ENCODE measurements around the gene ACKR1.
A peak's percentile ranks its signal among the peaks of the same experiment; 100 is the strongest.

The ACKR1 gene

GRCh38 chr1:159206110-159206509 is 1.4 kb downstream of the ACKR1 start:
- Histone ChIP-seq H3K36me3 (ENCODE audit: insufficient read depth, low read length) (no peaks in the 10 kb centered on the region), H3K4me1 (ENCODE audit: control insufficient read depth, insufficient read depth, low read length, unreplicated experiment) (no peaks in the 10 kb centered on the region), H3K79me2 (ENCODE audit: control insufficient read depth, insufficient read depth, low read length, unreplicated experiment) (no peaks in the 10 kb centered on the region), H3K27me3 (ENCODE audit: insufficient read depth, low read length) (peaks cover 86% of the 10 kb centered on the region), H2AFZ (ENCODE audit: low read length, unreplicated experiment) (no peak overlapping the region), H3K4me3 (ENCODE audit: low read depth, low read length) (no peak overlapping the region), H3K27ac (ENCODE audit: low read depth, low read length) (no peak overlapping the region)

- Histone ChIP-seq H3K27me3 (ENCODE audit: insufficient read depth, low read length) (peaks cover 77% of the 10 kb centered on the region), H3K27ac (ENCODE audit: low read depth, low read length) (no peak overlapping the region), H3K4me1 (ENCODE audit: control insufficient read depth, insufficient read depth, low read length, unreplicated experiment) (no peaks in the 10 kb centered on the region), H3K79me2 (ENCODE audit: control insufficient read depth, insufficient read depth, low read length, unreplicated experiment) (no peaks in the 10 kb centered on the region), H3K36me3 (ENCODE audit: insufficient read depth, low read length) (no peaks in the 10 kb centered on the region), H3K4me3 (ENCODE audit: low read depth, low read length) (no peak overlapping the region), H2AFZ (ENCODE audit: low read length, unreplicated experiment) (no peak overlapping the region)
Measured at GRCh38 chr1:159207080-159207479, 2.4 kb downstream of the ACKR1 start.

- no peak overlapping the region for H3K27ac ChIP-seq (ENCODE audit: low read depth, low read length)
- no peaks in the 10 kb centered on the region for H3K4me1 ChIP-seq (ENCODE audit: control insufficient read depth, insufficient read depth, low read length, unreplicated experiment)
- peaks cover 73% of the 10 kb centered on the region for H3K27me3 ChIP-seq (ENCODE audit: insufficient read depth, low read length)
- H2AFZ ChIP-seq (ENCODE audit: low read length, unreplicated experiment), result no peak overlapping the region
- H3K4me3 ChIP-seq (ENCODE audit: low read depth, low read length), result no peak overlapping the region
- no peaks in the 10 kb centered on the region for H3K36me3 ChIP-seq (ENCODE audit: insufficient read depth, low read length)
- H3K79me2 ChIP-seq (ENCODE audit: control insufficient read depth, insufficient read depth, low read length, unreplicated experiment), result no peaks in the 10 kb centered on the region
Measured at GRCh38 chr1:159207774-159208173, 3.1 kb downstream of the ACKR1 start.

GRCh38 chr1:159208175-159208825 is 3.6 kb downstream of the ACKR1 start:
- H3K4me3 ChIP-seq (ENCODE audit: low read depth, low read length), result no peak overlapping the region
- H3K79me2 ChIP-seq (ENCODE audit: control insufficient read depth, insufficient read depth, low read length, unreplicated experiment), result no peaks in the 10 kb centered on the region
- no peak overlapping the region for H3K27ac ChIP-seq (ENCODE audit: low read depth, low read length)
- no peak overlapping the region for H2AFZ ChIP-seq (ENCODE audit: low read length, unreplicated experiment)
- peaks cover 69% of the 10 kb centered on the region for H3K27me3 ChIP-seq (ENCODE audit: insufficient read depth, low read length)
- H3K36me3 ChIP-seq (ENCODE audit: insufficient read depth, low read length), result no peaks in the 10 kb centered on the region
- no peaks in the 10 kb centered on the region for H3K4me1 ChIP-seq (ENCODE audit: control insufficient read depth, insufficient read depth, low read length, unreplicated experiment)

DNA sequence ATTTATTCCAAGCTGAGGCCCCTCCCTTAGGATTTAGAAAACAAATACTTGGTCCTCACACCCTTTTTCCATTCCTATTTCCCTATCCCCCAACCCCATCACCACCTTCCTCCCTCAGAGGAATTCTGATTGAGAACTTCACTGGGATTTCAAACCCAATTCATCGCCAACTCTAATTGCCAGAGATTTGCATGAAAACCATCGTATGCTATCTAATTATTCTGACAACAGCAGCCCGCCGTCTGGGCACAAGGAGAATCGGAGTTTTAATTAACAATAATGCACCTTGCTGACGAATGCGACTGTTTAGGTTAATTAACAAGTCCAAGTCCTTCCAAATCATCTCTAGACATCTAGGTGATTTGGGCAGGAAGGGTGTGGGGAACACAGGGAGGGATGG is 4.4 kb downstream of the ACKR1 start:
- no peaks in the 10 kb centered on the region for H3K36me3 ChIP-seq (ENCODE audit: insufficient read depth, low read length)
- no peak overlapping the region for H3K27ac ChIP-seq (ENCODE audit: low read depth, low read length)
- no peak overlapping the region for H3K4me3 ChIP-seq (ENCODE audit: low read depth, low read length)
- no peaks in the 10 kb centered on the region for H3K4me1 ChIP-seq (ENCODE audit: control insufficient read depth, insufficient read depth, low read length, unreplicated experiment)
- H2AFZ ChIP-seq (ENCODE audit: low read length, unreplicated experiment), result no peak overlapping the region
- H3K27me3 ChIP-seq (ENCODE audit: insufficient read depth, low read length), result peaks cover 61% of the 10 kb centered on the region
- H3K79me2 ChIP-seq (ENCODE audit: control insufficient read depth, insufficient read depth, low read length, unreplicated experiment), result no peaks in the 10 kb centered on the region

- Histone ChIP-seq H3K36me3 (ENCODE audit: insufficient read depth, low read length) (no peaks in the 10 kb centered on the region), H3K4me3 (ENCODE audit: low read depth, low read length) (0 out of 2 replicates have a peak overlapping the region, but pooled peaks have one; percentile 19), H3K79me2 (ENCODE audit: control insufficient read depth, insufficient read depth, low read length, unreplicated experiment) (no peaks in the 10 kb centered on the region), H3K27me3 (ENCODE audit: insufficient read depth, low read length) (peaks cover 43% of the 10 kb centered on the region), H3K27ac (ENCODE audit: low read depth, low read length) (no peak overlapping the region), H3K4me1 (ENCODE audit: control insufficient read depth, insufficient read depth, low read length, unreplicated experiment) (no peaks in the 10 kb centered on the region), H2AFZ (ENCODE audit: low read length, unreplicated experiment) (no peak overlapping the region)
Measured at GRCh38 chr1:159211331-159212136, 6.9 kb downstream of the ACKR1 start.

DNA sequence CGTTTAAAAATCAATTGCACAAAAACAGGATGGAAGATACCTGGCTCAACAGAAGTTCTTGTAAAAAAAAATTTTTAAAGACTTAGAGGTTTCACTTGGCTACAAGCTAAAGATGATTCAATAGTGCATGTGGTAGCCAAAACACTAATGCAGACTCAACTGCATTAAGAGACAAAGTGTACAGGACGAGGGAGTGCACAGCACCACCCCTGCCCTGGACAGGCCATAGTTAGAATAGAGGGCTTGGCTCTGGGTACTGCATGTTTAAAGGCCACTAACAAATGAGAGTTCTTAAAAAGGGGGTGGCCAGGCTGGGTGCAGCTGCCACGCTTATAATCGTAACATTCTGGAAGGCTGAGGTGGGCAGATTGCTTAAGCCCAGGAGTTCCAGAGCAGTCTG is 7.9 kb downstream of the ACKR1 start:
- H3K79me2 ChIP-seq (ENCODE audit: control insufficient read depth, insufficient read depth, low read length, unreplicated experiment), result no peaks in the 10 kb centered on the region
- no peaks in the 10 kb centered on the region for H3K4me1 ChIP-seq (ENCODE audit: control insufficient read depth, insufficient read depth, low read length, unreplicated experiment)
- peaks cover 37% of the 10 kb centered on the region for H3K27me3 ChIP-seq (ENCODE audit: insufficient read depth, low read length)
- H3K4me3 ChIP-seq (ENCODE audit: low read depth, low read length), result no peak overlapping the region
- no peaks in the 10 kb centered on the region for H3K36me3 ChIP-seq (ENCODE audit: insufficient read depth, low read length)
- H3K27ac ChIP-seq (ENCODE audit: low read depth, low read length), result no peak overlapping the region
- no peak overlapping the region for H2AFZ ChIP-seq (ENCODE audit: low read length, unreplicated experiment)

DNA sequence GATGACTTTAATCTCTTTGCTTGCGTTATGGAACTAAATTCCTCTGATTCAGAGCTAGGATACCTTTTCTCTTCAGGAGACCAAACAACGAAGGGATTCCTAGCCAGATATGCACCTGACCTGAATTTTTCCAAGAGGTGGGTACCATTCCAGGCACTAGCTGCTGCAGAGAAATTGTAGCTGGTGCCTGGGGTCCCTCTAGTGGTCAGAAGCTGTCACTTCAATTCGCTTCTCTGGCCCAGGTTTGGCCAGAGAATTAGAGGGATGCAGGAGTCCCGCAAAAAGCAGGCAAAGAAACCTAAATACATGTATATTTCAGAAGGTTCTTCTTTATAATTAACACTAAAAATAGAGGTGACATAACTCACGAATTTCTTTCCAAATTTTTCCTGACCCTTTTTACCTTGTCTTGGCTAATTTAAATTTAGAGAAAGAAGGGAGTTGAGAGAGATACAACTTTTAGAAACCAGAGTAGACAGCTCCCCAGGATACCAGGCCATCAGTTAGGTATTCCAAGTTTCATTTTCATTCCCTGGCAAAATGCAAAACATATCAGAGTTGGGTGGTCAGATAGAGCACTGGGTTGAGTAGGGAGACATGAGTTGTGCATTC is 9.6 kb downstream of the ACKR1 start:
- no peak overlapping the region for H2AFZ ChIP-seq (ENCODE audit: low read length, unreplicated experiment)
- H3K27me3 ChIP-seq (ENCODE audit: insufficient read depth, low read length), result peaks cover 22% of the 10 kb centered on the region
- H3K79me2 ChIP-seq (ENCODE audit: control insufficient read depth, insufficient read depth, low read length, unreplicated experiment), result no peaks in the 10 kb centered on the region
- no peak overlapping the region for H3K4me3 ChIP-seq (ENCODE audit: low read depth, low read length)
- no peaks in the 10 kb centered on the region for H3K4me1 ChIP-seq (ENCODE audit: control insufficient read depth, insufficient read depth, low read length, unreplicated experiment)
- H3K27ac ChIP-seq (ENCODE audit: low read depth, low read length), result no peak overlapping the region
- no peaks in the 10 kb centered on the region for H3K36me3 ChIP-seq (ENCODE audit: insufficient read depth, low read length)

GRCh38 chr1:159218649-159219636 is 14.3 kb downstream of the ACKR1 start:
- no peak overlapping the region for H2AFZ ChIP-seq (ENCODE audit: low read length, unreplicated experiment)
- no peak overlapping the region for H3K27ac ChIP-seq (ENCODE audit: low read depth, low read length)
- H3K4me3 ChIP-seq (ENCODE audit: low read depth, low read length), result no peak overlapping the region

More at GRCh38 chr1:159218649-159219636, 14.3 kb downstream of the ACKR1 start:
- Histone ChIP-seq H3K27me3 (ENCODE audit: insufficient read depth, low read length) (peaks cover 23% of the 10 kb centered on the region), H3K36me3 (ENCODE audit: insufficient read depth, low read length) (no peaks in the 10 kb centered on the region), H3K4me1 (ENCODE audit: control insufficient read depth, insufficient read depth, low read length, unreplicated experiment) (peaks cover 7% of the 10 kb centered on the region), H3K79me2 (ENCODE audit: control insufficient read depth, insufficient read depth, low read length, unreplicated experiment) (no peaks in the 10 kb centered on the region)

All from ACC112 (cell line).